K562 (cell line): ENCODE results near the gene DOLPP1. TPM values are rescaled to one million over a fixed set of nuclear protein-coding genes. Genes with fewer than 3 reads are reported as not detected.

ENCODE experiments used
- DNMT1 ChIP-seq: fragments of 450-650 bp; IDR thresholded peaks from 2 replicates; pipeline ENCODE4 v1.6.1; 2016; ENCODE audit warnings: antibody characterized with exemption, mild to moderate bottlenecking
- E2F8 ChIP-seq: fragments of 450-650 bp; IDR thresholded peaks from 2 replicates; pipeline ENCODE4 v1.7.1; 2018; ENCODE audit warnings: mild to moderate bottlenecking, low read depth; ENCODE audit not compliant: partially characterized antibody
- ETS1 ChIP-seq: conservative IDR thresholded peaks from 2 replicates; pipeline ENCODE4 v1.6.1; 2011; ENCODE audit warnings: low read depth, mild to moderate bottlenecking, low read length; ENCODE audit not compliant: control insufficient read depth
- GABPB1 ChIP-seq: sonication (generic); formaldehyde crosslinking; IDR thresholded peaks from 2 replicates; pipeline ENCODE4 v1.8.0; 2022; ENCODE audit warnings: mild to moderate bottlenecking, missing genetic modification reagents
- KDM2B ChIP-seq: fragments of 250-450 bp; sonication (Bioruptor Pico); IDR thresholded peaks from 2 replicates; pipeline ENCODE4 v1.8.0; 2021; ENCODE audit warnings: mild to moderate bottlenecking, moderate library complexity
- MAX ChIP-seq: sonication (generic); formaldehyde crosslinking; IDR thresholded peaks from 2 replicates; pipeline ENCODE4 v1.9.0; 2022; ENCODE audit warnings: mild to moderate bottlenecking, missing genetic modification reagents
- MYC ChIP-seq, 2 experiments: fragments of 250-450 bp in 1 of 2; sonication (Bioruptor Pico) in 1 of 2; IDR thresholded peaks; 2 replicates each; pipeline versions ENCODE4 v1.5.1 to v1.6.1; 2012 to 2021; ENCODE audit warnings: low read depth in 2 of 2, borderline replicate concordance in 1 of 2, improper control_type of control experiment in 1 of 2, low read length in 1 of 2, mild to moderate bottlenecking in 1 of 2, moderate library complexity in 1 of 2
- POLR2A ChIP-seq: fragments of 450-650 bp; conservative IDR thresholded peaks from 2 replicates; pipeline ENCODE4 v1.6.1; 2016
- RAD21 ChIP-seq, 2 experiments: fragments of 250-450 bp in 1 of 2; fragments of 450-650 bp in 1 of 2; sonication (Bioruptor Pico) in 1 of 2; formaldehyde crosslinking in 1 of 2; IDR thresholded peaks in 1 of 2; conservative IDR thresholded peaks in 1 of 2; 2 replicates each; pipeline versions ENCODE4 v1.4.0 to v1.8.0; 2020 to 2022; ENCODE audit warnings: mild to moderate bottlenecking in 2 of 2, moderate library complexity in 1 of 2
- SRSF9 ChIP-seq: fragments of 200-400 bp; formaldehyde crosslinking; IDR thresholded peaks from 2 replicates; pipeline ENCODE4 v1.6.1; 2017; ENCODE audit warnings: low read depth, low read length, borderline replicate concordance
- STAT5B ChIP-seq: fragments of 250-450 bp; sonication (Bioruptor Pico); IDR thresholded peaks from 2 replicates; pipeline ENCODE4 v1.8.0; 2021; ENCODE audit warnings: mild to moderate bottlenecking, inconsistent platforms
- ZBTB2 ChIP-seq: fragments of 450-650 bp; IDR thresholded peaks from 2 replicates; pipeline ENCODE4 v1.6.1; 2016; ENCODE audit warnings: antibody characterized with exemption
- ZBTB33 ChIP-seq: sonication (generic); formaldehyde crosslinking; IDR thresholded peaks from 2 replicates; pipeline ENCODE4 v1.8.1; 2023; ENCODE audit warnings: mild to moderate bottlenecking, missing genetic modification reagents
- ZNF586 ChIP-seq: fragments of 450-650 bp; formaldehyde crosslinking; conservative IDR thresholded peaks from 2 replicates; pipeline ENCODE4 v1.4.0; 2020; ENCODE audit warnings: mild to moderate bottlenecking, moderate library complexity
- ZNF639 ChIP-seq, 2 experiments: fragments of 200-800 bp in 1 of 2; sonication (Bioruptor generic) in 1 of 2; sonication (generic) in 1 of 2; formaldehyde crosslinking in 1 of 2; IDR thresholded peaks in 1 of 2; conservative IDR thresholded peaks in 1 of 2; 2 replicates each; pipeline versions ENCODE4 v1.5.0 to v1.6.1; 2016 to 2020; ENCODE audit warnings: missing compliant biosample characterization in 1 of 2, missing genetic modification characterization in 1 of 2, missing genetic modification reagents in 1 of 2
- polyA plus RNA-seq, 8 experiments: library from polyadenylated mRNA; depleted of rRNA in 4 of 8; stranded (reverse) in 5 of 8; unstranded in 3 of 8; fragments of >200 nt; fragmentation: Nextera tagmentation in 2 of 8; fragmentation: Illumina TruSeq in 1 of 8; extraction: Ambion mirVana in 2 of 8; extraction: Trizol in 1 of 8; gene quantifications; 2 replicates each; pipeline versions ENCODE4 v1.2.1 to v1.2.3, GENCODE V29; 2011 to 2014; ENCODE audit warnings: inconsistent platforms in 1 of 8, missing spikeins in 1 of 8
- total RNA-seq, 7 experiments: library from RNA; depleted of rRNA in 6 of 7; stranded (reverse); fragments of >200 nt in 6 of 7; fragmentation: Illumina TruSeq in 2 of 7; extraction: Trizol in 2 of 7; gene quantifications; 2 replicates each; pipeline versions ENCODE4 v1.2.1 to v1.2.3, GENCODE V29; 2011 to 2021; ENCODE audit warnings: low replicate concordance in 1 of 7

DOLPP1 gene
- total and polyA plus RNA-seq, 9 of the 15 experiments (the other 6 are each of a cell fraction or from before 2014, with no cell fraction given): 3.0 to 39.8 (median 30.5) TPM

GRCh38 chr9:129131300-129132145 lies 50.6 kb downstream of the DOLPP1 start (continued):
- TF ChIP-seq ETS1: 0 out of 2 replicates have a peak, but pooled peaks have one; percentile 50
- no peak for TF ChIP-seq ZNF639 (CRISPR knock-in tag; conservative IDR thresholded peaks at IDR 0.05 in 1 of 2, IDR thresholded peaks at IDR 0.05 in 1 of 2)
- TF ChIP-seq MAX (CRISPR knock-in tag): peak; percentile 54; the same call in 1 of the 2 replicates
- TF ChIP-seq GABPB1: peak; percentile 56; the same call in 1 of the 2 replicates
- peak; percentile 77 to 84 for TF ChIP-seq RAD21 (CRISPR knock-in tag; conservative IDR thresholded peaks at IDR 0.05 in 1 of 2, IDR thresholded peaks at IDR 0.05 in 1 of 2)
- no peak for TF ChIP-seq SRSF9
- TF ChIP-seq ZBTB33: peak; percentile 72
- TF ChIP-seq MYC (IDR thresholded peaks at IDR 0.05; ENCODE audit: low read depth, low read length): peak; percentile 52
- TF ChIP-seq MYC (CRISPR knock-in tag; IDR thresholded peaks at IDR 0.05; ENCODE audit: borderline replicate concordance, low read depth): no peak
- no peak for TF ChIP-seq ZBTB2
- peak; percentile 4; the same call in 1 of the 2 replicates for TF ChIP-seq KDM2B (CRISPR knock-in tag)
- no peak for TF ChIP-seq POLR2A
- no peak for TF ChIP-seq E2F8
- TF ChIP-seq DNMT1: no peak
- no peak for TF ChIP-seq ZNF586 (CRISPR knock-in tag)
- TF ChIP-seq STAT5B (CRISPR knock-in tag): no peak
